H1 (cell line): ENCODE measurements around the gene ANKLE1. TPM values are rescaled to one million over a fixed set of nuclear protein-coding genes. Genes with fewer than 3 reads are reported as not detected.

Experiments
- CTCF ChIA-PET: fragments of 300-600 bp; sonication (Branson Sonifier 250); formaldehyde crosslinking; loops from one replicate; lab custom pipeline; 2021; ENCODE audit not compliant: partially characterized antibody; lab: Charles Lee
- POLR2A ChIA-PET: fragments of 300-600 bp; sonication (Branson Sonifier 250); formaldehyde crosslinking; loops from one replicate; lab custom pipeline; 2021; ENCODE audit warnings: inconsistent platforms; ENCODE audit not compliant: partially characterized antibody; lab: Charles Lee
- DNase-seq, 2 experiments: peaks; one replicate each; pipeline versions ENCODE4 v3.0.0 to v3.0.0-alpha.2; 2010 to 2022; ENCODE audit warnings: low spot score in 2 of 2, low read depth in 1 of 2, mixed read lengths in 1 of 2
- FAIRE-seq: peaks from 2 replicates; lab custom pipeline; 2011; peaks lifted over from hg19 to GRCh38; lab: Jason Lieb, UNC
- H2AFZ ChIP-seq: 2 replicates; pipeline ENCODE4 v1.8.1; 2012; ENCODE audit warnings: low read length, inconsistent platforms
- H2AK5ac ChIP-seq: 2 replicates; pipeline ENCODE4 v1.6.1; 2013; ENCODE audit warnings: low read depth, low read length
- H2BK120ac ChIP-seq: replicated peaks from 2 replicates; pipeline ENCODE3; 2013; ENCODE audit warnings: low read depth, low read length, inconsistent platforms
- H2BK12ac ChIP-seq: 2 replicates; pipeline ENCODE4 v1.6.1; 2013; ENCODE audit warnings: low read depth, low read length
- H2BK15ac ChIP-seq: 2 replicates; pipeline ENCODE4 v1.6.1; 2013; ENCODE audit warnings: low read length
- H2BK20ac ChIP-seq: 2 replicates; pipeline ENCODE4 v1.6.1; 2013; ENCODE audit warnings: low read length
- H2BK5ac ChIP-seq: 2 replicates; pipeline ENCODE4 v1.6.1; 2013; ENCODE audit warnings: low read depth, low read length
- H3K14ac ChIP-seq: 2 replicates; pipeline ENCODE4 v1.6.1; 2013; ENCODE audit warnings: inconsistent platforms; ENCODE audit not compliant: insufficient read length
- H3K18ac ChIP-seq: 2 replicates; pipeline ENCODE4 v1.6.1; 2013; ENCODE audit warnings: low read length; ENCODE audit errors: extremely low read depth
- H3K23ac ChIP-seq: 2 replicates; pipeline ENCODE4 v1.6.1; 2013; ENCODE audit warnings: inconsistent platforms; ENCODE audit not compliant: insufficient read length
- H3K23me2 ChIP-seq: 2 replicates; pipeline ENCODE4 v1.6.1; 2013; ENCODE audit warnings: low read depth, low read length
- H3K27ac ChIP-seq: 2 replicates; pipeline ENCODE4 v1.6.1; 2011; ENCODE audit warnings: low read depth, low read length, inconsistent platforms
- H3K27me3 ChIP-seq, 4 experiments: replicated peaks in 1 of 4; 1 replicate in 1 of 4; 2 replicates in 3 of 4; pipeline versions ENCODE4 v1.6.1 to v1.8.1; 2011 to 2013; ENCODE audit warnings: low read length in 3 of 4, mild to moderate bottlenecking in 3 of 4, inconsistent platforms in 2 of 4, mixed read lengths in 2 of 4, moderate library complexity in 1 of 4; ENCODE audit not compliant: control insufficient read depth in 3 of 4, insufficient read depth in 3 of 4; ENCODE audit errors: extremely low read depth in 1 of 4
- H3K36me3 ChIP-seq, 4 experiments: 2 replicates each; pipeline versions ENCODE4 v1.6.1 to v1.8.1; 2011 to 2013; ENCODE audit warnings: mild to moderate bottlenecking in 4 of 4, low read length in 3 of 4, moderate library complexity in 2 of 4, control low read depth in 1 of 4, inconsistent platforms in 1 of 4; ENCODE audit not compliant: insufficient read depth in 4 of 4, control insufficient read depth in 2 of 4
- H3K4ac ChIP-seq: replicated peaks from 2 replicates; pipeline ENCODE3; 2013; ENCODE audit warnings: low read length, low read depth, mixed read lengths, inconsistent platforms; ENCODE audit not compliant: insufficient read length
- H3K4me1 ChIP-seq, 4 experiments: replicated peaks in 1 of 4; 1 replicate in 1 of 4; 2 replicates in 3 of 4; pipeline versions ENCODE4 v1.6.1 to v1.8.1; 2011 to 2013; ENCODE audit warnings: low read length in 3 of 4, inconsistent platforms in 2 of 4, mixed read lengths in 1 of 4; ENCODE audit not compliant: insufficient read depth in 4 of 4, control insufficient read depth in 3 of 4
- H3K4me2 ChIP-seq, 2 experiments: 2 replicates each; pipeline versions ENCODE4 v1.6.1 to v1.8.1; 2011 to 2013; ENCODE audit warnings: low read depth in 2 of 2, low read length in 2 of 2, control low read depth in 1 of 2, inconsistent platforms in 1 of 2, mild to moderate bottlenecking in 1 of 2; ENCODE audit not compliant: insufficient read depth in 1 of 2
- H3K4me3 ChIP-seq, 4 experiments: fragments of 200-600, 300-600 bp in 1 of 4; sonication (generic), shearing (Covaris generic), sonication (Bioruptor Twin) in 1 of 4; 2 replicates each; pipeline versions ENCODE4 v1.5.1 to v1.8.1; 2011 to 2016; ENCODE audit warnings: low read length in 4 of 4, low read depth in 3 of 4, control low read depth in 2 of 4, inconsistent platforms in 2 of 4, mild to moderate bottlenecking in 2 of 4, mixed read lengths in 1 of 4, moderate library complexity in 1 of 4; ENCODE audit not compliant: insufficient read depth in 2 of 4; ENCODE audit errors: extremely low read depth in 1 of 4
- H3K56ac ChIP-seq: replicated peaks from 2 replicates; pipeline ENCODE3; 2013; ENCODE audit warnings: low read depth, mild to moderate bottlenecking, mixed read lengths, low read length, inconsistent platforms; ENCODE audit not compliant: insufficient read length
- H3K79me1 ChIP-seq: 2 replicates; pipeline ENCODE4 v1.6.1; 2013; ENCODE audit warnings: low read depth, low read length, control low read depth
- H3K79me2 ChIP-seq, 2 experiments: 2 replicates each; pipeline versions ENCODE4 v1.6.1 to v1.8.1; 2012 to 2013; ENCODE audit warnings: low read length in 2 of 2, mild to moderate bottlenecking in 2 of 2, inconsistent platforms in 1 of 2; ENCODE audit not compliant: insufficient read depth in 2 of 2, control insufficient read depth in 1 of 2
- H3K9ac ChIP-seq, 4 experiments: replicated peaks in 1 of 4; 1 replicate in 1 of 4; 2 replicates in 3 of 4; pipeline versions ENCODE4 v1.6.1 to v1.8.1; 2011 to 2013; ENCODE audit warnings: low read depth in 3 of 4, low read length in 3 of 4, control low read depth in 2 of 4, mild to moderate bottlenecking in 2 of 4, moderate library complexity in 2 of 4, inconsistent platforms in 1 of 4; ENCODE audit errors: extremely low read depth in 1 of 4
- H3K9me3 ChIP-seq, 2 experiments: 2 replicates each; pipeline versions ENCODE4 v1.6.1 to v1.8.1; 2012 to 2013; ENCODE audit warnings: mild to moderate bottlenecking in 2 of 2, moderate library complexity in 2 of 2, control low read depth in 1 of 2, inconsistent platforms in 1 of 2, low read depth in 1 of 2, low read length in 1 of 2, mixed read lengths in 1 of 2; ENCODE audit not compliant: insufficient read depth in 2 of 2
- H4K20me1 ChIP-seq, 2 experiments: replicated peaks in 1 of 2; 2 replicates each; pipeline versions ENCODE3 to v1.8.1; 2011 to 2013; ENCODE audit warnings: inconsistent platforms in 2 of 2, low read length in 2 of 2, mild to moderate bottlenecking in 1 of 2; ENCODE audit not compliant: insufficient read depth in 2 of 2, control insufficient read depth in 1 of 2
- H4K5ac ChIP-seq: 2 replicates; pipeline ENCODE4 v1.6.1; 2013; ENCODE audit warnings: low read length, low read depth, mixed read lengths, inconsistent platforms; ENCODE audit not compliant: insufficient read length
- H4K8ac ChIP-seq: 2 replicates; pipeline ENCODE4 v1.8.0; 2013; ENCODE audit warnings: mild to moderate bottlenecking, moderate library complexity, low read length, inconsistent platforms; ENCODE audit not compliant: insufficient read depth; ENCODE audit errors: extremely low read depth
- H4K91ac ChIP-seq: replicated peaks from 2 replicates; pipeline ENCODE3; 2013; ENCODE audit warnings: low read length, mixed read lengths, inconsistent platforms; ENCODE audit not compliant: insufficient read length
- BACH1 ChIP-seq: IDR thresholded peaks from 2 replicates; pipeline ENCODE4 v1.6.1; 2012; ENCODE audit warnings: low read length, improper control_type of control experiment
- WGBS, 2 experiments: shearing (Covaris generic) in 1 of 2; methylation state at CpG; one replicate each; pipeline versions ENCODE4 v1.1.6 to v1.1.7; 2013 to 2015; ENCODE audit warnings: low lambda C conversion rate in 2 of 2, mixed read lengths in 2 of 2, inconsistent platforms in 1 of 2, low coverage in 1 of 2, missing lambda C conversion rate in 1 of 2; ENCODE audit not compliant: insufficient replicate concordance in 2 of 2, insufficient coverage in 1 of 2, insufficient read length in 1 of 2; ENCODE audit errors: extremely low coverage in 1 of 2, missing lambda C conversion rate in 1 of 2; 5-methylcytosine and 5-hydroxymethylcytosine counted together
- polyA plus RNA-seq, 7 experiments: library from polyadenylated mRNA; depleted of rRNA in 3 of 7; stranded (reverse) in 5 of 7; unstranded in 2 of 7; fragments of >200 nt in 5 of 7; fragments of 200-250 nt in 2 of 7; gene quantifications; 1 replicate in 5 of 7; 2 replicates in 1 of 7; 4 replicates in 1 of 7; pipeline versions ENCODE4 v1.2.1 to v1.2.3, GENCODE V29; 2011 to 2013; ENCODE audit warnings: missing spikeins in 2 of 7, mixed read lengths in 2 of 7
- total RNA-seq: library from RNA; stranded (reverse); fragmentation: NEBNext Ultra II Directional; extraction: Animal tissue kit (Norgen Biotek cat#: 25700); gene quantifications from 2 replicates; pipeline ENCODE4 v1.2.1, GENCODE V29; 2021

ANKLE1 gene
- total and polyA plus RNA-seq, 2 of the 8 experiments (the other 6 are each of a cell fraction or from before 2014, with no cell fraction given): 6.1 to 9.6 TPM

DNA sequence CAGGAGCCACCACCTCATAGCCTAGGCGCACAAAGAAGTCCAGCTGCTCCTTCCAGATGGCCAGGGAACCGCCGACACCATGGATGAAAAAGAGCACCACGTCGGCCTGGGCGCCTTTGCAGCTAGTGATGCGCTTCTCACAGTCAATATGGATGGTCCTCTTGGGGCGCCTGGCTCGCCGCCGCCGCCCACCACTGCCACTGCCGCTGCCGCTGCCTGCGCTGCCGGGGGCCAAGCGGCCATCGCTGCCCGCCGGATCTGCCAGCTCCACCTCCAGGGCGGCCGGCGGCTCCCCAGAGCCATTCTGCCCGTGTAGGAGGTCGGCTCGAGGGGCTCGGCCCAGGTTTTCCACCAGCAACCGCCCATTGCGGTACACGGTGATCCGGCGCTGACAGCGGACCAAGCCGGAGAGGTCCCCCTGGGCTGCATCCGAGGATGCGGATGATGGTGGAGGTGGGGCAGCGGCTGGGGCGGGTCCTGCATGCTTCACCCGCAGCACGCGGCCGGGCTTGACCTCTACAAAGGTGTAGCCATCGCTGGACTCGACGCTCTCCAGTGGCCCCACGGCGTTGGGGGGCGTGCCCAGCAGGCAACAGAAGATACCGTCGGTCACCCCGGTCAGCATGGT is 19.4 kb downstream of the ANKLE1 start:
- H3K4me2 ChIP-seq: no peak overlapping the region; a peak in 1 of 4 replicates
- H3K79me1 ChIP-seq: peaks cover 4% of the 10 kb centered on the region
- H3K4ac ChIP-seq: no peak overlapping the region
- no peak overlapping the region for H3K18ac ChIP-seq
- H3K27me3 ChIP-seq: no peaks in the 10 kb centered on the region
- peaks cover 3% of the 10 kb centered on the region; the same call in 1 of the 2 replicates for H3K23me2 ChIP-seq
- H2BK120ac ChIP-seq: no peak overlapping the region
- no peak overlapping the region for H3K56ac ChIP-seq
- DNase-seq: no peak
- POLR2A ChIA-PET: interaction anchor here (0.7 to 1.1 kb wide), 3 partner anchors 9 to 27 kb away, joined by 3 read pairs; partner anchors contain the start of gene ANKLE1
- CTCF ChIA-PET: no interaction called here
- no peak overlapping the region for H3K14ac ChIP-seq
- peak overlapping the region; percentile 63; the same call in 1 of the 2 replicates for H2BK12ac ChIP-seq
- no peak overlapping the region for H2AFZ ChIP-seq
- no peak overlapping the region for H3K4me3 ChIP-seq
- peaks cover 0 to 3% of the 10 kb centered on the region in 2 experiments; a peak in 1 of 4 replicates for H3K9me3 ChIP-seq
- WGBS, 2 experiments: 96% methylated on average over 51 of the region's 51 CpGs; no CpG with 5 or more reads in 1 of the 2 experiments
- H2BK5ac ChIP-seq: no peak overlapping the region
- no peak overlapping the region for H3K27ac ChIP-seq
- H4K8ac ChIP-seq: no peak overlapping the region
- H2BK20ac ChIP-seq: no peak overlapping the region
- H2BK15ac ChIP-seq: no peak overlapping the region
- H4K20me1 ChIP-seq: peaks cover 1 to 8% of the 10 kb centered on the region in 2 experiments
- TF ChIP-seq BACH1: no peak
- TF ChIP-seq, all 59 proteins: peak for 0
- Histone ChIP-seq H3K23ac (no peak overlapping the region), H3K4me1 (peaks cover 12 to 21% (median 14%) of the 10 kb centered on the region in 4 experiments), H4K5ac (no peak overlapping the region), H3K9ac (no peak overlapping the region), H3K36me3 (peaks cover 0 to 19% (median 7%) of the 10 kb centered on the region in 4 experiments; a peak in 5 of 8 replicates), H2AK5ac (no peak overlapping the region), H4K91ac (no peak overlapping the region), H3K79me2 (no peaks in the 10 kb centered on the region; a peak in 1 of 4 replicates)
- FAIRE-seq: no peak
